ENCODE measurements around the gene SPG11. TPM values are rescaled to one million over a fixed set of nuclear protein-coding genes. Genes with fewer than 3 reads are reported as not detected.

Gene SPG11
- total RNA-seq, 1 experiment from 2014 or later, result 65.1 TPM

- H3K36me3 Mint-ChIP-seq (ENCODE audit: insufficient read depth, unreplicated experiment), result peaks cover 92% of the 10 kb centered on the region
- no peaks in the 10 kb centered on the region for H3K9me3 Mint-ChIP-seq (ENCODE audit: unreplicated experiment)
- CTCF ChIA-PET, result interaction anchor here (1.7 kb wide), 1 partner anchor 12 kb away, joined by 7 read pairs; no protein-coding TSS in a partner anchor
- no peaks in the 10 kb centered on the region for H3K27me3 Mint-ChIP-seq (ENCODE audit: insufficient read depth, unreplicated experiment)
- H3K27ac Mint-ChIP-seq (ENCODE audit: low read depth, unreplicated experiment), result peak overlapping the region; percentile 14
- no peak overlapping the region for H3K4me3 Mint-ChIP-seq (ENCODE audit: unreplicated experiment)
- TF ChIP-seq, protein P1, sequence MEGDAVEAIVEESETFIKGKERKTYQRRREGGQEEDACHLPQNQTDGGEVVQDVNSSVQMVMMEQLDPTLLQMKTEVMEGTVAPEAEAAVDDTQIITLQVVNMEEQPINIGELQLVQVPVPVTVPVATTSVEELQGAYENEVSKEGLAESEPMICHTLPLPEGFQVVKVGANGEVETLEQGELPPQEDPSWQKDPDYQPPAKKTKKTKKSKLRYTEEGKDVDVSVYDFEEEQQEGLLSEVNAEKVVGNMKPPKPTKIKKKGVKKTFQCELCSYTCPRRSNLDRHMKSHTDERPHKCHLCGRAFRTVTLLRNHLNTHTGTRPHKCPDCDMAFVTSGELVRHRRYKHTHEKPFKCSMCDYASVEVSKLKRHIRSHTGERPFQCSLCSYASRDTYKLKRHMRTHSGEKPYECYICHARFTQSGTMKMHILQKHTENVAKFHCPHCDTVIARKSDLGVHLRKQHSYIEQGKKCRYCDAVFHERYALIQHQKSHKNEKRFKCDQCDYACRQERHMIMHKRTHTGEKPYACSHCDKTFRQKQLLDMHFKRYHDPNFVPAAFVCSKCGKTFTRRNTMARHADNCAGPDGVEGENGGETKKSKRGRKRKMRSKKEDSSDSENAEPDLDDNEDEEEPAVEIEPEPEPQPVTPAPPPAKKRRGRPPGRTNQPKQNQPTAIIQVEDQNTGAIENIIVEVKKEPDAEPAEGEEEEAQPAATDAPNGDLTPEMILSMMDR (IDR thresholded peaks at IDR 0.05; ENCODE audit: unreplicated experiment), result no peak
- POLR2A ChIA-PET, result interaction anchor here (0.6 to 1.1 kb wide), 3 partner anchors 12 to 13 kb away, joined by 3 to 6 read pairs (median 4); no protein-coding TSS in a partner anchor
- no peaks in the 10 kb centered on the region for H3K4me1 Mint-ChIP-seq (ENCODE audit: insufficient read depth, unreplicated experiment)
- no TSS peak for BruUV-seq (replicated peaks)
- intact Hi-C loops (cut with micrococcal nuclease), result no loop called here
- no peak for DNase-seq (ENCODE audit: unreplicated experiment)
Observed at GRCh38 chr15:44595656-44596510, 67.6 kb downstream of the SPG11 start.

DNA sequence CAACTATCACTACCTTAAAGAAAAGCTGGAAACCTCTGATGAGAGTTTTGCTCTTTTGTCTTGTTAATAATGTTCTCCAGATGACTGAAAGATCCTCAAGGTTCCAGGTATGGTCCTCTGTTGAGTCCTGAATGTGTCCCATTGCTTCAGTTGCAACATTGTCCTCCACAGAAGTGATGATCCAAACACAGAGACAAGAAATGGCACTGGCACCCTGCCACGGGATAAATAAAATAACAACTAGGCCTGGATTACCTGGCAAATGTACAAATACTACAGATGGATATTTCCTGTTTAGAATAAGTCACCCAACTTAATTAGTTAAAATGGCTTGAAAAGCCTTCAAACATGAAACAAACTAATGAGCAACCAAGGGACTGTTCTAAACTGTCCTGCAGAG lies 68.2 kb downstream of the SPG11 start:
- intact Hi-C loops (cut with micrococcal nuclease), result no loop called here
- no peak overlapping the region for H3K4me3 Mint-ChIP-seq (ENCODE audit: unreplicated experiment)
- POLR2A ChIA-PET, result interaction anchor here (0.6 to 1.0 kb wide), 2 partner anchors 12 kb away, joined by 4 to 6 read pairs; no protein-coding TSS in a partner anchor
- H3K4me1 Mint-ChIP-seq (ENCODE audit: insufficient read depth, unreplicated experiment), result no peaks in the 10 kb centered on the region
- H3K27ac Mint-ChIP-seq (ENCODE audit: low read depth, unreplicated experiment), result peak overlapping the region; percentile 14
- no peaks in the 10 kb centered on the region for H3K27me3 Mint-ChIP-seq (ENCODE audit: insufficient read depth, unreplicated experiment)
- peaks cover 92% of the 10 kb centered on the region for H3K36me3 Mint-ChIP-seq (ENCODE audit: insufficient read depth, unreplicated experiment)
- H3K9me3 Mint-ChIP-seq (ENCODE audit: unreplicated experiment), result no peaks in the 10 kb centered on the region
- BruUV-seq (replicated peaks), result no TSS peak
- no peak for DNase-seq (ENCODE audit: unreplicated experiment)
- CTCF ChIA-PET, result no interaction called here
- TF ChIP-seq, protein P1 (IDR thresholded peaks at IDR 0.05; ENCODE audit: unreplicated experiment), result no peak

DNA sequence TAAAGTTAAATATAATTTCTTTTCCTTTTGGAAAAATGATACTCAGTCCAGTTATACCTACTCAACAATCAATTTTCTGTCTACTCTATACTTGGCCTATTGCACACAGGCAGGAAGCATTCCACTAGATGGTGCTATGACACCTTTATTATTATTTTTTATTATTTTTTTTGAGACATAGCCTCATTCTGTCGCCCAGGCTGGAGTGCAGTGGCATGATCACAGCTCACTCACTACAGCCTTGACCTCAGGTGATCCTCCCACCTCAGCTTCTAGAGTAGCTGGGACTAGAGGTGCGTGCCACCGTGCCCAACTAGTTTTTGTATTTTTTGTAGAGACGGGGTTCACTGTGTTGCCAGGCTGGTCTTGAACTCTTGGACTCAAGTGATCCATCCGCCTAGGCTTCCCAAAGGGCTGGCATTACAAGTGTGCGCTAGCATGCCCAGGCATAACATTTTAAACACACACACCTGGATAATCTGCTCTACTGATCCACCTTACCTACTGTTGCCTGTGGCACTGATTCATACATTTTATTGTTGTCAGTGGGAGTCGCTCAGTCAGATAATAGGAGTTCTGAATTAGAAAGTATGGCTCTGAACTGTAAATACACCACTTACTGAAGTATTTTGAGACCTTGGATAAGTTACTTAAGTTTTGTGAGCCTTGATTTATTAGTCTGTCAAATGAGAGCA lies 70.3 kb downstream of the SPG11 start:
- Mint-ChIP-seq H3K4me1 (ENCODE audit: insufficient read depth, unreplicated experiment) (no peaks in the 10 kb centered on the region), H3K36me3 (ENCODE audit: insufficient read depth, unreplicated experiment) (peaks cover 99% of the 10 kb centered on the region), H3K27me3 (ENCODE audit: insufficient read depth, unreplicated experiment) (no peaks in the 10 kb centered on the region), H3K27ac (ENCODE audit: low read depth, unreplicated experiment) (no peak overlapping the region), H3K4me3 (ENCODE audit: unreplicated experiment) (no peak overlapping the region), H3K9me3 (ENCODE audit: unreplicated experiment) (no peaks in the 10 kb centered on the region)
- ChIA-PET CTCF (interaction anchor here (0.6 to 3.0 kb wide), 13 partner anchors 15 to 144 kb away, joined by 3 to 18 read pairs (median 5); partner anchors contain the start of gene TRIM69), POLR2A (interaction anchor here (0.9 kb wide), 1 partner anchor 15 kb away, joined by 4 read pairs; no protein-coding TSS in a partner anchor)
- peak; percentile 28 for DNase-seq (ENCODE audit: unreplicated experiment)
- no TSS peak for BruUV-seq (replicated peaks)
- intact Hi-C loops (cut with micrococcal nuclease), result loop anchor here (5.0 kb wide), 1 partner anchor 144 kb away; the partner anchor contains the start of gene TRIM69
- TF ChIP-seq, protein P1 (IDR thresholded peaks at IDR 0.05; ENCODE audit: unreplicated experiment), result peak; percentile 38

DNA sequence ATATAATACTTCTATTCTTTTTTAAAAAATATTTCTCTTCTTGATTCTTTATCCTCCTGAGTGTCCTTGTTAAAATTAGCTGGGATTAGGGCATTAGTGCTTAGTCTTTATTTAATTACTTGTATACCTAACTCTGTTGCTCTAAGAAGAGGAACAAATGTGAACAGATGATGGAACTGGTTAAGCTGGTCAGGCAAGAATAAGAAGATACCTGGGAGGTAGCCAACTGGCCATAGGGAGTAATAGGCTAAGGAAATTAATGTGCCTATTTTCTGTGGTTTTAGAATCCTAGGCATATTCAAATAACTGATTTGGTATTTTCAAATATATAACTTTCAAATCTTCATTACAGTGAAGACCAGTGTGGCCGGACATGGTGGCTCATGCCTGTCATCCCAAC lies 72.1 kb downstream of the SPG11 start:
- ChIA-PET CTCF (interaction anchor here (0.8 to 3.0 kb wide), 2 partner anchors 13 to 270 kb away, joined by 3 to 18 read pairs; no protein-coding TSS in a partner anchor), POLR2A (no interaction called here)
- Mint-ChIP-seq H3K4me3 (ENCODE audit: unreplicated experiment) (no peak overlapping the region), H3K9me3 (ENCODE audit: unreplicated experiment) (no peaks in the 10 kb centered on the region), H3K27ac (ENCODE audit: low read depth, unreplicated experiment) (no peak overlapping the region), H3K27me3 (ENCODE audit: insufficient read depth, unreplicated experiment) (no peaks in the 10 kb centered on the region), H3K4me1 (ENCODE audit: insufficient read depth, unreplicated experiment) (no peaks in the 10 kb centered on the region), H3K36me3 (ENCODE audit: insufficient read depth, unreplicated experiment) (peaks cover 98% of the 10 kb centered on the region)
- DNase-seq (ENCODE audit: unreplicated experiment), result no peak
- TF ChIP-seq, protein P1 (IDR thresholded peaks at IDR 0.05; ENCODE audit: unreplicated experiment), result no peak
- BruUV-seq (replicated peaks), result no TSS peak
- intact Hi-C loops (cut with micrococcal nuclease), result loop anchor here (5.0 kb wide), 1 partner anchor 146 kb away; the partner anchor contains the start of gene TRIM69
